ENCODE measurements around the gene EXOC7. TPM values are rescaled to one million over a fixed set of nuclear protein-coding genes. Genes with fewer than 3 reads are reported as not detected.

EXOC7 gene
- total RNA-seq, 1 experiment from 2014 or later = 160 TPM

DNA sequence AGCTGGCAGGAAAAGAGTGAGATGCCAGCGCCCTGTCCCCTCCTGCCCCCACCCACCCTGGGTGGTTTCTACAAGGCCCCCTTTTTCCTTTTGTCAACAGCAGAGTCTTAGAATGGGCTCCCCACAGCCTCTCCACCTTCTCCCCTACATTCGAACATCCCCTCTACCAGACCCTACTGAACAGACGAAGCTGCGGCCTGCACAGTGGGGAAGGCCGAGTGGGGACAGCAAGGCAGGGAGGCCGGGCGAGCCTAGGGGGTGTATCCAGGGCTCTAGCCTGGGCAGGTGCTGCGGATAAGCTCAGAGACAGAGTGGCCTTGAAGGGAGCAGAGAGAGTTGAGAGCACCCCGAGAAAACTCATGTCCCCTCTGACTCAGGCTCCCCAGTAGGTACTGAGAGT, 17.2 kb downstream of the EXOC7 start:
- no peak overlapping the region for H2AFZ ChIP-seq (ENCODE audit: low read length)
- H2BK15ac ChIP-seq (ENCODE audit: low read depth, low read length) = no peak overlapping the region
- no peak overlapping the region for H2BK12ac ChIP-seq (ENCODE audit: insufficient read length, low read depth, low read length)
- no peak overlapping the region for H3K27ac ChIP-seq (ENCODE audit: insufficient read length, low read depth, low read length)
- H4K5ac ChIP-seq (ENCODE audit: insufficient read length, low read depth, low read length) = no peak overlapping the region
- H3K27me3 ChIP-seq (ENCODE audit: insufficient read depth, low read length) = no peaks in the 10 kb centered on the region
- no peak overlapping the region for H2BK20ac ChIP-seq (ENCODE audit: low read depth, low read length, poor library complexity, severe bottlenecking)
- H3T11ph ChIP-seq (ENCODE audit: low read length) = no peak overlapping the region
- H3K4me2 ChIP-seq (ENCODE audit: insufficient read depth, insufficient read length, low read length) = no peak overlapping the region
- no peak overlapping the region for H4K91ac ChIP-seq (ENCODE audit: insufficient read length, low read depth, low read length)
- Mint-ChIP-seq H3K36me3 (ENCODE audit: insufficient read depth in 1 of 3, low read depth in 3 of 3) (peaks cover 18 to 80% (median 70%) of the 10 kb centered on the region in 3 experiments; a peak in 6 of 7 replicates), H3K4me3 (no peak overlapping the region), H3K4me1 (peaks cover 4% of the 10 kb centered on the region in 2 experiments), H3K27me3 (ENCODE audit: low read depth) (no peaks in the 10 kb centered on the region; the same call in 1 of the 2 replicates), H3K27ac (no peak overlapping the region), H3K9me3 (no peaks in the 10 kb centered on the region)
- no peak for DNase-seq
- no peak overlapping the region for H3K23ac ChIP-seq (ENCODE audit: insufficient read length, low read depth, low read length)
- no peak for TF ChIP-seq CTCF (conservative IDR thresholded peaks at IDR 0.05)
- H3K79me2 ChIP-seq (ENCODE audit: insufficient read depth, low read length) = no peaks in the 10 kb centered on the region
- no peaks in the 10 kb centered on the region for H4K20me1 ChIP-seq (ENCODE audit: control insufficient read depth, insufficient read depth, insufficient read length)
- no peak overlapping the region for H2BK120ac ChIP-seq (ENCODE audit: low read depth, low read length, poor library complexity, severe bottlenecking)
- H3K4me1 ChIP-seq (ENCODE audit: insufficient read depth, low read length) = no peaks in the 10 kb centered on the region
- H3K18ac ChIP-seq (ENCODE audit: insufficient read length, low read depth, low read length) = no peak overlapping the region
- H3K14ac ChIP-seq (ENCODE audit: insufficient read depth, low read length) = no peak overlapping the region
- no peaks in the 10 kb centered on the region for H3K23me2 ChIP-seq (ENCODE audit: insufficient read length, low read depth, low read length, poor library complexity, severe bottlenecking)
- H2AK5ac ChIP-seq (ENCODE audit: insufficient read length, low read length) = no peak overlapping the region
- H3K9ac ChIP-seq (ENCODE audit: extremely low read depth, insufficient read length, low read length) = no peak overlapping the region
- no CpG with 5 or more reads among the region's 9 CpGs for WGBS (ENCODE audit: extremely low coverage, insufficient read length, low lambda C conversion rate)
- no peak overlapping the region for H3K4ac ChIP-seq (ENCODE audit: low read depth, low read length)
- no peak overlapping the region for H2BK5ac ChIP-seq (ENCODE audit: insufficient read length, low read length)
- no peak overlapping the region for H3K56ac ChIP-seq (ENCODE audit: insufficient read length, low read depth, low read length)
- no peaks in the 10 kb centered on the region for H3K79me1 ChIP-seq (ENCODE audit: insufficient read depth, low read depth, low read length, poor library complexity, severe bottlenecking)
- no peaks in the 10 kb centered on the region for H3K9me3 ChIP-seq (ENCODE audit: control insufficient read depth, low read depth, low read length)
- no peak overlapping the region for H4K8ac ChIP-seq (replicated peaks; ENCODE audit: insufficient read length, low read depth, low read length)
